ENCODE results near the gene PALM2AKAP2. TPM values are rescaled to one million over a fixed set of nuclear protein-coding genes. Genes with fewer than 3 reads are reported as not detected.

The PALM2AKAP2 gene
- total RNA-seq, 1 experiment from 2014 or later, result not detected

GRCh38 chr9:109769250-109769649 is 10.7 kb upstream of the PALM2AKAP2 start:
- in situ Hi-C loops (cut with HindIII; ENCODE audit: low sequenced_read_pairs), result no loop called here
- DNase-seq (ENCODE audit: low spot score), result no peak

GRCh38 chr9:109770101-109770500 is 9.9 kb upstream of the PALM2AKAP2 start:
- in situ Hi-C loops (cut with HindIII; ENCODE audit: low sequenced_read_pairs), result no loop called here
- DNase-seq (ENCODE audit: low spot score), result no peak

- no peak for DNase-seq (ENCODE audit: low spot score)
- in situ Hi-C loops (cut with HindIII; ENCODE audit: low sequenced_read_pairs), result no loop called here
Measured at GRCh38 chr9:109771087-109771486, 8.9 kb upstream of the PALM2AKAP2 start.

- DNase-seq (ENCODE audit: low spot score), result no peak
- in situ Hi-C loops (cut with HindIII; ENCODE audit: low sequenced_read_pairs), result no loop called here
Measured at GRCh38 chr9:109771796-109772531, 8.0 kb upstream of the PALM2AKAP2 start.

GRCh38 chr9:109775516-109775915 is 4.5 kb upstream of the PALM2AKAP2 start:
- no peak for DNase-seq (ENCODE audit: low spot score)
- in situ Hi-C loops (cut with HindIII; ENCODE audit: low sequenced_read_pairs), result no loop called here

- DNase-seq (ENCODE audit: low spot score), result no peak
- in situ Hi-C loops (cut with HindIII; ENCODE audit: low sequenced_read_pairs), result no loop called here
Measured at GRCh38 chr9:109776391-109776790, 3.6 kb upstream of the PALM2AKAP2 start.

- in situ Hi-C loops (cut with HindIII; ENCODE audit: low sequenced_read_pairs), result no loop called here
- no peak for DNase-seq (ENCODE audit: low spot score)
Measured at GRCh38 chr9:109780453-109781033, 545 bp downstream of the PALM2AKAP2 start.

GRCh38 chr9:109781086-109781485 is 1.1 kb downstream of the PALM2AKAP2 start:
- in situ Hi-C loops (cut with HindIII; ENCODE audit: low sequenced_read_pairs), result no loop called here

GRCh38 chr9:109781541-109782197 is 1.7 kb downstream of the PALM2AKAP2 start:
- no peak for DNase-seq (ENCODE audit: low spot score)
- in situ Hi-C loops (cut with HindIII; ENCODE audit: low sequenced_read_pairs), result no loop called here

More at GRCh38 chr9:109781086-109781485, 1.1 kb downstream of the PALM2AKAP2 start:
- DNase-seq (ENCODE audit: low spot score), result no peak

- in situ Hi-C loops (cut with HindIII; ENCODE audit: low sequenced_read_pairs), result no loop called here
- DNase-seq (ENCODE audit: low spot score), result no peak
Measured at GRCh38 chr9:109787735-109788134, 7.7 kb downstream of the PALM2AKAP2 start.

- in situ Hi-C loops (cut with HindIII; ENCODE audit: low sequenced_read_pairs), result no loop called here
- DNase-seq (ENCODE audit: low spot score), result no peak
Measured at GRCh38 chr9:109789556-109789955, 9.6 kb downstream of the PALM2AKAP2 start.

GRCh38 chr9:109789971-109790370 is 10.0 kb downstream of the PALM2AKAP2 start:
- in situ Hi-C loops (cut with HindIII; ENCODE audit: low sequenced_read_pairs), result no loop called here
- no peak for DNase-seq (ENCODE audit: low spot score)

- in situ Hi-C loops (cut with HindIII; ENCODE audit: low sequenced_read_pairs), result no loop called here
- DNase-seq (ENCODE audit: low spot score), result no peak
Measured at GRCh38 chr9:109791003-109791677, 11.1 kb downstream of the PALM2AKAP2 start.

GRCh38 chr9:109791747-109792146 is 11.7 kb downstream of the PALM2AKAP2 start:
- no peak for DNase-seq (ENCODE audit: low spot score)

GRCh38 chr9:109792951-109793546 is 13.1 kb downstream of the PALM2AKAP2 start:
- in situ Hi-C loops (cut with HindIII; ENCODE audit: low sequenced_read_pairs), result no loop called here
- DNase-seq (ENCODE audit: low spot score), result no peak

More at GRCh38 chr9:109791747-109792146, 11.7 kb downstream of the PALM2AKAP2 start:
- in situ Hi-C loops (cut with HindIII; ENCODE audit: low sequenced_read_pairs), result no loop called here

GRCh38 chr9:109793921-109794320 is 13.9 kb downstream of the PALM2AKAP2 start:
- no peak for DNase-seq (ENCODE audit: low spot score)
- in situ Hi-C loops (cut with HindIII; ENCODE audit: low sequenced_read_pairs), result no loop called here

GRCh38 chr9:109794361-109795012 is 14.5 kb downstream of the PALM2AKAP2 start:
- in situ Hi-C loops (cut with HindIII; ENCODE audit: low sequenced_read_pairs), result no loop called here
- no peak for DNase-seq (ENCODE audit: low spot score)

GRCh38 chr9:109795613-109796012 is 15.6 kb downstream of the PALM2AKAP2 start:
- in situ Hi-C loops (cut with HindIII; ENCODE audit: low sequenced_read_pairs), result no loop called here
- no peak for DNase-seq (ENCODE audit: low spot score)

GRCh38 chr9:109796078-109796477 is 16.1 kb downstream of the PALM2AKAP2 start:
- in situ Hi-C loops (cut with HindIII; ENCODE audit: low sequenced_read_pairs), result no loop called here
- DNase-seq (ENCODE audit: low spot score), result no peak
